ENCODE measurements around the gene ADAM12. TPM values are rescaled to one million over a fixed set of nuclear protein-coding genes. Genes with fewer than 3 reads are reported as not detected.

ADAM12 gene
- total RNA-seq, 2 experiments from 2014 or later = 1.3 TPM

- Mint-ChIP-seq H3K4me3 (no peak overlapping the region), H3K36me3 (ENCODE audit: low read depth) (no peaks in the 10 kb centered on the region), H3K9me3 (no peaks in the 10 kb centered on the region), H3K27me3 (no peaks in the 10 kb centered on the region), H3K4me1 (ENCODE audit: low read depth) (no peaks in the 10 kb centered on the region), H3K27ac (no peak overlapping the region)
- DNase-seq = no peak
- intact Hi-C loops (cut with micrococcal nuclease) = no loop called here
- no peak for ATAC-seq
- CTCF ChIA-PET = no interaction called here
- TF ChIP-seq, protein P1, sequence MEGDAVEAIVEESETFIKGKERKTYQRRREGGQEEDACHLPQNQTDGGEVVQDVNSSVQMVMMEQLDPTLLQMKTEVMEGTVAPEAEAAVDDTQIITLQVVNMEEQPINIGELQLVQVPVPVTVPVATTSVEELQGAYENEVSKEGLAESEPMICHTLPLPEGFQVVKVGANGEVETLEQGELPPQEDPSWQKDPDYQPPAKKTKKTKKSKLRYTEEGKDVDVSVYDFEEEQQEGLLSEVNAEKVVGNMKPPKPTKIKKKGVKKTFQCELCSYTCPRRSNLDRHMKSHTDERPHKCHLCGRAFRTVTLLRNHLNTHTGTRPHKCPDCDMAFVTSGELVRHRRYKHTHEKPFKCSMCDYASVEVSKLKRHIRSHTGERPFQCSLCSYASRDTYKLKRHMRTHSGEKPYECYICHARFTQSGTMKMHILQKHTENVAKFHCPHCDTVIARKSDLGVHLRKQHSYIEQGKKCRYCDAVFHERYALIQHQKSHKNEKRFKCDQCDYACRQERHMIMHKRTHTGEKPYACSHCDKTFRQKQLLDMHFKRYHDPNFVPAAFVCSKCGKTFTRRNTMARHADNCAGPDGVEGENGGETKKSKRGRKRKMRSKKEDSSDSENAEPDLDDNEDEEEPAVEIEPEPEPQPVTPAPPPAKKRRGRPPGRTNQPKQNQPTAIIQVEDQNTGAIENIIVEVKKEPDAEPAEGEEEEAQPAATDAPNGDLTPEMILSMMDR (IDR thresholded peaks at IDR 0.05) = no peak
- POLR2A ChIA-PET = no interaction called here
Observed at GRCh38 chr10:126332576-126332975, 55.7 kb downstream of the ADAM12 start.

- Mint-ChIP-seq H3K4me1 (ENCODE audit: low read depth) (no peaks in the 10 kb centered on the region), H3K27me3 (no peaks in the 10 kb centered on the region), H3K4me3 (no peak overlapping the region), H3K36me3 (ENCODE audit: low read depth) (no peaks in the 10 kb centered on the region), H3K9me3 (no peaks in the 10 kb centered on the region), H3K27ac (no peak overlapping the region)
- intact Hi-C loops (cut with micrococcal nuclease) = no loop called here
- DNase-seq = no peak
- CTCF ChIA-PET = no interaction called here
- no peak for ATAC-seq
- TF ChIP-seq, protein P1 (IDR thresholded peaks at IDR 0.05) = no peak
- POLR2A ChIA-PET = no interaction called here
Observed at GRCh38 chr10:126331101-126331500, 57.2 kb downstream of the ADAM12 start.

DNA sequence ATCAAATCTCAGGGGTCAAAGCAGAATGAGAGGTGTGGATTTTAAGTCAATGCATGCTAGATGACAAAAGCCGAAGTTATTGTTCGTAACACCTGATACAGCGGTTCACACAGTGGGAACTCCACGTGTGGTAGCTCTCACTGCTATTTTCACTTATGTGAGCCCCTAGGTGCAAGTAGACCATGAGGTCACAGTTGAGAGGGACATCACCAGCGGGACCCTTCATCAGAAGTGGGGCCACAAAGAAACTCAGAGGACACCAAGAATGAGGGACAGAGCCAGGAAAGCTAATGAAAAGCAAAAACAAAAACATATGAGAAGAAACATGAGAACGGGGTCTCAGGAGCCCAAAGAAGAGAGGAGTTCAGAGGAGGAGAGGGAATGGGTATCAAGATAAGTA is 63.5 kb downstream of the ADAM12 start:
- intact Hi-C loops (cut with micrococcal nuclease) = no loop called here
- no peak for DNase-seq
- no peaks in the 10 kb centered on the region for H3K36me3 Mint-ChIP-seq (ENCODE audit: low read depth)
- H3K9me3 Mint-ChIP-seq = no peaks in the 10 kb centered on the region
- ChIA-PET CTCF (no interaction called here), POLR2A (no interaction called here)
- no peak for ATAC-seq
- H3K4me1 Mint-ChIP-seq (ENCODE audit: low read depth) = no peaks in the 10 kb centered on the region
- TF ChIP-seq, protein P1 (IDR thresholded peaks at IDR 0.05) = no peak
- H3K27me3 Mint-ChIP-seq = no peaks in the 10 kb centered on the region
- no peak overlapping the region for H3K27ac Mint-ChIP-seq
- no peak overlapping the region for H3K4me3 Mint-ChIP-seq

DNA sequence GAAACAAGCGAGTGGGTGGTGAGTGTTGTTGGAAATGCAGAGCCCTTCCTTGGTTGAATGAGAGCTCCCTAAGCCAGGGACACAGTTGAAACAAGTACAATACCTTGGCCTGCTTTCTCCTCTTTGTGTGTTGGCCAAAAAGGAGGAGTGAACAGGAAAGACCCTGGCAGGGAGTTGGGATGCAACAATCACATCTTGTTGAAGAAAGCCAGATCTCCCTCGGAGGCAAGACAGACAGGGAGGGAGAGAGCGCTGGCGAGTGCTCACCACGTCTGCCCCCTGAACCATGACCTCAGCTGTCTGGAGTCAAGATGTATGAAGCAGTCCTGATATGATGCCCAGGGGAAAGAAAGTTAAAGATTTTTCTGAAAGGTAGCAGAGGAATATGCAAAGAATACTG is 66.8 kb downstream of the ADAM12 start:
- POLR2A ChIA-PET = no interaction called here
- Mint-ChIP-seq H3K36me3 (ENCODE audit: low read depth) (no peaks in the 10 kb centered on the region), H3K4me1 (ENCODE audit: low read depth) (no peaks in the 10 kb centered on the region), H3K27ac (no peak overlapping the region), H3K27me3 (no peaks in the 10 kb centered on the region), H3K4me3 (no peak overlapping the region), H3K9me3 (no peaks in the 10 kb centered on the region)
- intact Hi-C loops (cut with micrococcal nuclease) = no loop called here
- CTCF ChIA-PET = no interaction called here
- ATAC-seq = no peak
- DNase-seq = no peak
- TF ChIP-seq, protein P1 (IDR thresholded peaks at IDR 0.05) = no peak

DNA sequence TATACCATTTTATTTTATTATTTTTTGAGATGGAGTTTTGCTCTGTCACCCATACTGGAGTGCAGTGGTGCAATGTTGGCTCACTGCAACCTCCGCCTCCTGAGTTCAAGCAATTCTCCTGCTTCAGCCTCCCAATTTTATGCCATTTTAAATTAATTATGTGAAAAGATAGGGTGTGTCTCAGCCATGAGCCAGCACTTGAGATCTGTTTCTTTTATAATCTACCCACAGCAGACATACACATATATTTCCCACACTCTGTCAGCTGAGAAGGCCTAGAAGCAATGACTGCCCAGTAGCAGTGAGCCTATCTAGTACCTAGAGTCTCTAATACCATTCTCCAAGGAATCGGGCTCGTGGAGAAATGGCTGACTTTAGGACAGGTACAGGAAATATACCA is 70.5 kb downstream of the ADAM12 start:
- DNase-seq (no peak), ATAC-seq (no peak)
- intact Hi-C loops (cut with micrococcal nuclease) = no loop called here
- POLR2A ChIA-PET = no interaction called here
- H3K27me3 Mint-ChIP-seq = no peaks in the 10 kb centered on the region
- H3K27ac Mint-ChIP-seq = no peak overlapping the region
- no peaks in the 10 kb centered on the region for H3K9me3 Mint-ChIP-seq
- TF ChIP-seq, protein P1 (IDR thresholded peaks at IDR 0.05) = no peak
- H3K4me3 Mint-ChIP-seq = no peak overlapping the region
- H3K4me1 Mint-ChIP-seq (ENCODE audit: low read depth) = no peaks in the 10 kb centered on the region
- H3K36me3 Mint-ChIP-seq (ENCODE audit: low read depth) = no peaks in the 10 kb centered on the region
- CTCF ChIA-PET = no interaction called here

Measured in activated CD8-positive, alpha-beta T cell treated with anti-CD3 and anti-CD28 coated beads for 36 hours (primary cell).